ENCODE measurements around the gene CAMK1.

Gene CAMK1

GRCh38 chr3:9742560-9742959 is 27.2 kb downstream of the CAMK1 start:
- no peak for DNase-seq (ENCODE audit: low read depth in 3 of 3)

- DNase-seq (ENCODE audit: low read depth in 3 of 3) = no peak
Observed at GRCh38 chr3:9739181-9739580, 30.6 kb downstream of the CAMK1 start.

- DNase-seq (ENCODE audit: low read depth in 3 of 3) = no peak
Observed at GRCh38 chr3:9736831-9737230, 32.9 kb downstream of the CAMK1 start.

GRCh38 chr3:9732740-9733115 is 37.0 kb downstream of the CAMK1 start:
- no peak for DNase-seq (ENCODE audit: low read depth in 3 of 3)

- peak in 1 of 3 donors; percentile 10 for DNase-seq (ENCODE audit: low read depth in 3 of 3)
Observed at GRCh38 chr3:9732080-9732739, 37.5 kb downstream of the CAMK1 start.

- peak; percentile 99 to 100 (median 100) for DNase-seq (ENCODE audit: low read depth in 3 of 3)
Observed at GRCh38 chr3:9731206-9732079, 38.3 kb downstream of the CAMK1 start, which contains the start of gene BRPF1. Gene BRPF1, plus strand, starts transcription at chr3:9731735. Its CDS starts 2,406 bp downstream, at chr3:9734141.

GRCh38 chr3:9730657-9731205 is 39.0 kb downstream of the CAMK1 start:
- no peak for DNase-seq (ENCODE audit: low read depth in 3 of 3)

GRCh38 chr3:9729419-9729818 is 40.3 kb downstream of the CAMK1 start:
- DNase-seq (ENCODE audit: low read depth in 3 of 3) = no peak

- no peak for DNase-seq (ENCODE audit: low read depth in 3 of 3)
Observed at GRCh38 chr3:9727743-9728142, 42.0 kb downstream of the CAMK1 start.

GRCh38 chr3:9727041-9727595 is 42.6 kb downstream of the CAMK1 start:
- DNase-seq (ENCODE audit: low read depth in 3 of 3) = peak in 2 of 3 donors; percentile 54 to 65

- no peak for DNase-seq (ENCODE audit: low read depth in 3 of 3)
Observed at GRCh38 chr3:9725775-9726515, 43.8 kb downstream of the CAMK1 start.

GRCh38 chr3:9721700-9722060 is 48.1 kb downstream of the CAMK1 start:
- DNase-seq (ENCODE audit: low read depth in 3 of 3) = no peak

GRCh38 chr3:9721015-9721699 is 48.6 kb downstream of the CAMK1 start:
- no peak for DNase-seq (ENCODE audit: low read depth in 3 of 3)

GRCh38 chr3:9718118-9718517 is 51.6 kb downstream of the CAMK1 start:
- no peak for DNase-seq (ENCODE audit: low read depth in 3 of 3)

GRCh38 chr3:9717563-9717962 is 52.2 kb downstream of the CAMK1 start:
- DNase-seq (ENCODE audit: low read depth in 3 of 3) = no peak

- DNase-seq (ENCODE audit: low read depth in 3 of 3) = no peak
Observed at GRCh38 chr3:9716801-9717555, 52.8 kb downstream of the CAMK1 start.

- peak in 2 of 3 donors; percentile 20 to 32 for DNase-seq (ENCODE audit: low read depth in 3 of 3)
Observed at GRCh38 chr3:9715764-9716437, 53.8 kb downstream of the CAMK1 start.

GRCh38 chr3:9715136-9715535 is 54.6 kb downstream of the CAMK1 start:
- no peak for DNase-seq (ENCODE audit: low read depth in 3 of 3)

GRCh38 chr3:9713142-9713541 is 56.6 kb downstream of the CAMK1 start:
- DNase-seq (ENCODE audit: low read depth in 3 of 3) = no peak

GRCh38 chr3:9712415-9712814 is 57.3 kb downstream of the CAMK1 start:
- no peak for DNase-seq (ENCODE audit: low read depth in 3 of 3)

Measured in stimulated activated CD4-positive, alpha-beta T cell treated with anti-CD3 and anti-CD28 coated beads, TNF-alpha, amount 100 ng/mL, for 48 hours (primary cell).